ENCODE data around the gene HECTD3.
A peak's percentile ranks its signal among the peaks of the same experiment; 100 is the strongest.
"Not testable (repeated sequence)": the region's sequence is repeated elsewhere in the genome, so short reads cannot be mapped to it uniquely, and the experiment has no call there.

Gene HECTD3

GRCh38 chr1:45014321-45015028 is 3.4 kb upstream of the HECTD3 start:
- DNase-seq (ENCODE audit: low read depth): peak; percentile 73

GRCh38 chr1:45013551-45014209 is 2.6 kb upstream of the HECTD3 start:
- no peak for DNase-seq (ENCODE audit: low read depth)

GRCh38 chr1:45012639-45013278 is 1.6 kb upstream of the HECTD3 start:
- no peak for DNase-seq (ENCODE audit: low read depth)

- DNase-seq (ENCODE audit: low read depth): peak; percentile 85
Measured at GRCh38 chr1:45011837-45012638, 914 bp upstream of the HECTD3 start, which contains the start of gene UROD. TSS of gene UROD (plus strand) at chr1:45012254. CDS start at chr1:45012266, 12 bp downstream.

DNA sequence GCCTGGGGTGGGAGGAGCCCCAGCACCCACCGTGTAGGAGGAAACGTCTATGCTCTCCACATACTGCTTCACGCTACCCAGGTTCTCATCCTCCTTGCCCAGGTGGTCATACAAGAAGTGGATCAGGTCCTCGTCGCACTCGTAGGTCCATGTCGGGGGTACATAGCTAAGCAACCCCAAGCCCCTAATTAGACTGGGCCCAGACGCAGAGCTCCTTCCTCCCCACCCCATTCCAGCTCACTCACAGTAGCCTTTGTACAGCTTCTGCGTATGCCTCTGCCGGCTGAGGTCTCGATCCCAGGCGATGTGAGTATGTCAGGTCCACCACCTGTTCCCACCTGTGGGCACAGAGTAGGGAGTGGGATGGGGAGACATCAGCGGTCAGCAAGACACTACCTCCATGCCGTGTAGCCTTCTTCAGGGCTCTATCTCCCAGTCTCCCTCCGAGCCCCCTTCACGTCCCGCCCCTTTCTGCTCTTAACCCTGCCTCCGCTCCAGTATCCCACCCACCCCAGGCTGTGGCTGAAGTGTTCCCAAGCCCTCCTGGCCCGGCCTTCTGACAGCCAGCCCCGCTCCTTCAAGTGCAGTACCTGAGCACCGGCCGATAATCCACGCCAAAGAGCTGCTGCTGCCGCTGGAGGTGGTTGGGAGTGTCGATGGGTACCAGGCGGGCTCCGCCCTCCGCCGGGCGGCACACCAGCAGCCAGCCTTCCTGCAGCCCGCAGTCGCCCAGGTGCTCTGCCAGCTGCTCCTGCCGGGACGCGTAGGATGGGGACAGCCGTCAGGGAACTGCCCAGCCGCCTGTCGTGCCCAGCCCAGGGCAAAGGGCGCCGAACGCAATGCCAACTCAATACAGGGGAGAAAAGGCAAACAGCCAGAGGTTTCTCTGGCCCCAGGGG is 919 bp downstream of the HECTD3 start:
- no peak for DNase-seq (ENCODE audit: low read depth)

DNA sequence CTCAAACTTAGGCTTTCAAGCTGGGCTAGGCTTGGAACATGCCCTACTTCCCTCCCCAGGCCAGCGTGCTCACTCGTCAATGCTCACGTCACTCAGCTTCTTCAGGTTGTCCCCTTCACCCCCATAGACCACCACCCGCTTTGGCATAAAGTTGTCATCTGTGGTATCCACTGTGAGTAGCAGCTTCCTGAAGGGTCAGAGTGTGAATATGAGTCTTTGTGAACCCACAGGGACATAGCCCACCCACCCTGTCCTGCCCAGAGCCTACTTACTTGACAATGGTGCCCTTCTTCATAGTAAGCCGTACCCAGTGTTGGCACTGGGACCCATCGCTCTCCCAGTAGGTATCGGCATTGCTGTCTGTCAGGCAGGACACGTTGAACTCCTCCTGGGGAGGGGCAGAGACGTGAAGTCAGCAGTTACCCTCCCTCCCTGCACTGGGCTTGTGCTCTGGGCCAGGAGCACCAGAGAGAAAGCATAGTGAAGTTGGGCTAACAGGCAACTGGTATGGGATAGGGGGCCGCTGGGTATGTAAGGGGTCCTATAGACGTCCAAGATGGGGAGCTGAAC is 1.7 kb downstream of the HECTD3 start:
- DNase-seq (ENCODE audit: low read depth): no peak

GRCh38 chr1:45008516-45008915 is 2.6 kb downstream of the HECTD3 start:
- DNase-seq (ENCODE audit: low read depth): no peak

GRCh38 chr1:45008076-45008475 is 3.0 kb downstream of the HECTD3 start:
- no peak for DNase-seq (ENCODE audit: low read depth)

DNA sequence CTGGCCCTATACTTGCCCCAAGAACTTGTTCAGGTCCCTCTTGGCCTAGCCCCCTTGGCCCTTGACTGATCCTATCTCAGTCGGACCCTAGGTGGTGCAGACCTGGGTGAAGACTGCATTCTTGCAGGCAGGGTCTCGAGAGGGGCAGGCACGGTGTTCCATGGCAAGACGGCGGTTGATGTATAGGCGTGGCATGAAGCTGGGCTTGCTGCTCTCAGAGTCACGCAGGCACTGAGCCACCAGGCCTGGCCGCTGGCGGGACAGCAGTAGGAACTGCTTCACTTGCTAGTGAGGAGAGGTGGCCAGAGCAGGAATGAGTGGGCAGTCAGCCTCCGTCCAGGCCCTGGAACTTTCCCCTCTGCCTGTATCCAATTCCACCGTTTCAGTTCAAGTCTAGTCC is 3.8 kb downstream of the HECTD3 start:
- DNase-seq (ENCODE audit: low read depth): no peak

GRCh38 chr1:45005761-45006160 is 5.4 kb downstream of the HECTD3 start:
- no peak for DNase-seq (ENCODE audit: low read depth)

DNA sequence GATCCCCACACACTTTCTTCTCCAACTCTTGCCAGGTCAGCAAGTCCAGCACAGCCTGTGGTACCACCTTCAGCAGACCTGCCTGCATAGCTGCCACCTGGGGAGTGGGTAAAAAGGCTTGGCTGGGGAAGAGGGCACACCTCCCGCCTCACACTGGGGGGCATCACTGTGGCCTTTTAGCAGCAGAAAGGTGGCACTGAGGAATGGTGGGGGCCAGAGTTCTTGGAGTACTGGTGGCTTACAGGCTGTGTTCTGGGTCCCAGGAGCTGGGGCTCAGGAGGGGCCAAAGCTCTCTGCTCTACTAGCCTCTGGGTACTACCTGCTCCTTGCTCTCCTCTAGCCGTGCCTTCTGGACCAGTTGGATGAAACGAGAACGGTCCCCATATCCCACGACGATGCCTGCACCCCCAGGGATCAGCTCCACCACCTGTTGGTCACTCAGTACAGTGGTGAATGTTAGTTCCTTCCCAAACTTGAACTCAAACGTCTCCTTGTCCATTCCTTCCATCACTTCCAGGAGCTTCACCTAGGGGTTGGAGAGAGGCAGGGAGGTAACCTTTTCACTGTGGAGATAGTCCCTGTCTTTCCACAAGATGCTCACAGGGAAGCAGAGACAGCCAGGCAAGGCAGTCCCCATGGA is 6.7 kb downstream of the HECTD3 start:
- DNase-seq (ENCODE audit: low read depth): no peak

DNA sequence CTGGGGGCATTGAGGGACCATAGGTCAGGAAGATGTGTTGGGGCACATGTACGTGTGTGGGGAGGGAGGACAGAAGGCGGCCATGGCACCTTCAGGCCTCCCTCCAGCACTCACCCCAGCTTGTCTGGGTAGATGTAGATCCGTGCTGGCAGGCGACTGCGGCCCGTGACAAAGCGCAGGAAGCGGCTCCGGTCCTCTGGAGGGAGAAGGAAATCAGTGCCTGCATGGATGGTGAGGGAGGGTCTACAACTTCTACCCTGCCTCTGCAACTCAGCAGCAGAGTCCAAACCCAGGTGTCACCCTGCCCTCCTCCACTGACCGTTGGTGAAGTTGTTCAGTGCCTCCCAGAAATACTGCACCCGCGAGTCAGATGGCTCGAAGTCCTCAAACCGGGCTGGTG is 7.4 kb downstream of the HECTD3 start:
- no peak for DNase-seq (ENCODE audit: low read depth)

DNA sequence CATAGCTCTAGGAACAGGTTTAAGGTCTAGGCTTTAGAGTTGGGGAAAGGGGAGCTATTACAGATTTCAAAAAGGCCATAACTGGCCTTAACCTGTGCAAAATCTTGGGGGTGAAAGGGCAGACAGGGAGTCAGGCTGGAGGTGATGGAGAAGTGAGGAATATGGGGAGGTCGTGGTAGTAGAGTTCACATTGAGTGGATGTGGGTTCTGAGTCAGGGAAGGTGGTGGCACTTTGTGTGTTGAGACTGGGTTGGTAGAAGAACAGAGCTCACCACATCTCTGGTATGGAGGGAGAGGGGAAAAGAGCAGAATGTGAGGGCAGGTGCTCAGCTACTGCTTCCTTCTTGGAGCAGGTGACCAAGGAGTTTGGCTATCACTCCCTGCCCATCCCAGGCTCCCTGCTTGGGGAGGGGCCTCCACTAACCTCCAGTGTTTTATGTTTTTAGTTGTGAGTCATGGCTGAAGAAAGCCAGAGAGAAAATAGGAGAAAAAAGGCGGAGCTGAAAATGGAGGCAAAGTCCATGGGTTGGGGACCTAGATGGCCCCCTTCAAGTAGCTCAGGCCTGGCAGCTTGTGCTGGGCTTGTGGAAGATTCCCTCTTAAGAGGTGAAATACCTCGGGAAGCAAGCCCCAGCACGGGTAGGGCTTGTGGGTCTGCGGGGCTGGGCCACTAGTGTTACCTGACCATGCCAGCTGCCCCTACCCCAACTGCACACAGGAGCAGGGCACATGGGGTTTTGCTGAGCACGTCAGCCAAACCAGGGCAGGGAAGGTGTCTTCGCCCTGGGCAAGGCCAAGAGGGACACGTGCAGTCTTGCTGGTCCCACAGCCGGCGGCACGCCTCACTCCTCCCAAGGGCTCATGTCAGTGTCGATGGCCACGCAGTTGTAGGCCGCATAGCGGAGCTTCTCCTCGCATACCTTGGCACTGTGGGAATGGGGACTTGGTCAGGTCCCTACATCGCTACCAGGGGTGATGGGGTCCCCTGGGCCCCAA is 8.2 kb downstream of the HECTD3 start:
- DNase-seq (ENCODE audit: low read depth): no peak

DNA sequence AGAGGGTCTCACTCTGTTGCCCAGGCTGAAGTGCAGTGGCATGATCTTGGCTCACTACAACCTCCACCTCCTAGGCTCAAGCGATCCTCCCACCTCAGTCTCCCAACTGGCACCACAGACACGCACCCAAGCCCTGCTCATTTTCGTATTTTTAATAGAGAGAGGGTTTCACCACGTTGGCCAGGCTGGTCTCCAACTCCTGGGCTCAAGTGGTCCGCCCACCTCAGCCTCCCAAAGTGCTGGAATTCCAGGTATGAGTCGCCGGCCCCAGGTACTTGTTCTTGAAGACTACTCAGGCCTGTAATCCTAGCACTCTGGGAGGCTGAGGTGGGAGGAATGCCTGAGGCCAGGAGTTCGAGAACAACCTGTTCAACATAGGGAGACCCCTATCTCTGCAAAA is 9.5 kb downstream of the HECTD3 start:
- not testable (repeated sequence) for DNase-seq (ENCODE audit: low read depth)

DNA sequence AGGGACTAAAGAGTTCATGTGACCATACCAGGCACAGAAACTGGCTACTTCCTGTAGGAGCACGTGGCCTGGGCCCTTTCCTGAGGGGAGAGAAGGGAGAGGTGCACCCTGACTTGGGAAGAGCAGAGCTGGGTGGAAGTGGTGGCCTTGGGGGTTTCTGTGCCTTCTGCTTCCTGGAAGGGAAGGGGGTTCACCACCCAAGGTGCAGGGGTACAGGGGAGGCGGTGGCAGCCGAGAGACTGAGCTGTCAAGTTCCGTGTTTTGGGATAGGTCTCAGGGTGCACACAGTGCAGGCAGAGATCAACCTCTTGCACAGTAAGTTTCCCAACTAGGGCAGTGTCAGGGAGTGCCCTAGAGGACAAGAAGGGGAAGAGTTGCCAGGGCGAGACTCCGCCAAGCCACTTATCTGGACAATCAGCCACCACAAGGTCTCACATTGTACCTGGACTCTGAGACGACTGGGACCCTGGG is 10.1 kb downstream of the HECTD3 start:
- no peak for DNase-seq (ENCODE audit: low read depth)

DNA sequence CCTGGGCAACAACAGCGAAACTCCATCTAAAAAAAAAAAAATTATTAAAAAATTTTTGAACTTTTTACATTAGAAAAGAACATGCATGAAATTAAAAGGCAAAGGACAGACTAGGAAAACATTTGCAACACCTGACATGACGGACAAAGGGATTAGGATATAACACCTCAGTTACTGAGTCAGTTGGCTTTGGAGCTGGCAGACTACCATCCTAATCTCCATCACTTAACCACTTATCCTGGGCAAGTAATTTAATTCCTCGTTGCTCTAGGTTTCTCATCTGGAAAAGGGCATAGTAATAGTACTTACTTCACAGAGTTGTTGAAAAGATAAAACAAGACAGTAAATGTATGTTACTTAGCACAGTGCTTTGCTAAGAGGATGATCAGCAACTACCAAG is 11.9 kb downstream of the HECTD3 start:
- no peak for DNase-seq (ENCODE audit: low read depth)

GRCh38 chr1:44995467-44996238 is 15.5 kb downstream of the HECTD3 start:
- no peak for DNase-seq (ENCODE audit: low read depth)

DNA sequence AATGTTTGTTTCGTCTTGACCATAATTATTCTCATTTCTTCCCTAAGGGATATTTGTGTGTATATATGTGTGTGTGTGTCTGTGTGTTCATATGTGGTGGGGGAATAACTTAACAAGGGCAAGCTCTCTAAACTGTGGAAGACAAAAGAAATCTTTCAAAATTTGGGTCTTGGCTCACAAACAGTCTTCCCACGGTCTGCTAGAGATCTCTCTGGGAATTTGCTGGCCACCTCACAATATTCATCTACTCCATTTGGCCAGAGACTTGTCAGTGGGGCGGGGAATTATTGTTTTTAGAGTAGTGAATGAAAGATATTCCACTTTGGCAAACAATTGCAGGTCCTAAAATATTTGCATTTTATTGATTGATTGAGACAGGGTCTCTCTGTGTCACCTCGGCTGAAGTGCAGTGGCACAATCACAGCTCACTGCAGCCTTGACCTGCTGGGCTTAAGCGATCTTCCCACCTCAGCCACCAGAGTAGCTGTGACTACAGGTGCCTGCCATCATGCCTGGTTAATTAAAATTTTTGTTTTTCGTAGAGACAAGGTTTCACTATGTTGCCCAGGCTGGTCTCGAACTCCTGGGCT is 16.7 kb downstream of the HECTD3 start:
- DNase-seq (ENCODE audit: low read depth): no peak

All from T follicular helper cell (primary cell).